B cell (primary cell): ENCODE measurements around the gene TCF7L2.

Experiments used
- EZH2 ChIP-seq: IDR thresholded peaks from 2 replicates; pipeline ENCODE4 v1.6.1; 2012; ENCODE audit warnings: borderline replicate concordance, low read depth, mild to moderate bottlenecking, moderate library complexity, low read length; ENCODE audit not compliant: insufficient read depth, poor library complexity, severe bottlenecking
- TF ChIP-seq, protein P1 (sequence below): fragments of 200-600 bp; IDR thresholded peaks from one replicate; pipeline ENCODE4 v1.8.0; 2022; ENCODE audit warnings: antibody characterized with exemption, mild to moderate bottlenecking

DNA sequence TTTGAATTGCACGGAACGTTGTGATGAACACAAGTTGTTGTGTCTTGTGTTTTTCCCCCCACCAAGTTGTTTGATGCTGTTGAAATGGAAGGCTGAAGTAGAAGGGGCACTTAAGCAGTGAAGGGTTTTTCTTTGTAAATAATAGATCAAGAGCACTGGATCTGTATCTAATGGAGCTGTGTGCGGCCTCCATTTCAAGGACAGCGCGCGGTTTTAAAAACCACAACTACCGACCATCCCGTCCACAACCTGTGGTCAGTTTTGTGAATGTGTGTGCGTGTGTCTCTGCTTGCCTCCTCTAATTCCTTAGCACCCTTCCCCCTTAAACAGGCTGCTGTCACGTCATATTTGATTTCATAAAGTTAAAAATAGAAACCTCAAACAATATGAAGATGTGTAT lies 165.5 kb downstream of the TCF7L2 start:
- TF ChIP-seq, protein P1, sequence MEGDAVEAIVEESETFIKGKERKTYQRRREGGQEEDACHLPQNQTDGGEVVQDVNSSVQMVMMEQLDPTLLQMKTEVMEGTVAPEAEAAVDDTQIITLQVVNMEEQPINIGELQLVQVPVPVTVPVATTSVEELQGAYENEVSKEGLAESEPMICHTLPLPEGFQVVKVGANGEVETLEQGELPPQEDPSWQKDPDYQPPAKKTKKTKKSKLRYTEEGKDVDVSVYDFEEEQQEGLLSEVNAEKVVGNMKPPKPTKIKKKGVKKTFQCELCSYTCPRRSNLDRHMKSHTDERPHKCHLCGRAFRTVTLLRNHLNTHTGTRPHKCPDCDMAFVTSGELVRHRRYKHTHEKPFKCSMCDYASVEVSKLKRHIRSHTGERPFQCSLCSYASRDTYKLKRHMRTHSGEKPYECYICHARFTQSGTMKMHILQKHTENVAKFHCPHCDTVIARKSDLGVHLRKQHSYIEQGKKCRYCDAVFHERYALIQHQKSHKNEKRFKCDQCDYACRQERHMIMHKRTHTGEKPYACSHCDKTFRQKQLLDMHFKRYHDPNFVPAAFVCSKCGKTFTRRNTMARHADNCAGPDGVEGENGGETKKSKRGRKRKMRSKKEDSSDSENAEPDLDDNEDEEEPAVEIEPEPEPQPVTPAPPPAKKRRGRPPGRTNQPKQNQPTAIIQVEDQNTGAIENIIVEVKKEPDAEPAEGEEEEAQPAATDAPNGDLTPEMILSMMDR: no peak
- TF ChIP-seq EZH2: no peak
